ENCODE results near the gene FBXO3. TPM values are rescaled to one million over a fixed set of nuclear protein-coding genes. Genes with fewer than 3 reads are reported as not detected.

Gene FBXO3
- total RNA-seq, 1 donor from 2014 or later, result 61.0 TPM

DNA sequence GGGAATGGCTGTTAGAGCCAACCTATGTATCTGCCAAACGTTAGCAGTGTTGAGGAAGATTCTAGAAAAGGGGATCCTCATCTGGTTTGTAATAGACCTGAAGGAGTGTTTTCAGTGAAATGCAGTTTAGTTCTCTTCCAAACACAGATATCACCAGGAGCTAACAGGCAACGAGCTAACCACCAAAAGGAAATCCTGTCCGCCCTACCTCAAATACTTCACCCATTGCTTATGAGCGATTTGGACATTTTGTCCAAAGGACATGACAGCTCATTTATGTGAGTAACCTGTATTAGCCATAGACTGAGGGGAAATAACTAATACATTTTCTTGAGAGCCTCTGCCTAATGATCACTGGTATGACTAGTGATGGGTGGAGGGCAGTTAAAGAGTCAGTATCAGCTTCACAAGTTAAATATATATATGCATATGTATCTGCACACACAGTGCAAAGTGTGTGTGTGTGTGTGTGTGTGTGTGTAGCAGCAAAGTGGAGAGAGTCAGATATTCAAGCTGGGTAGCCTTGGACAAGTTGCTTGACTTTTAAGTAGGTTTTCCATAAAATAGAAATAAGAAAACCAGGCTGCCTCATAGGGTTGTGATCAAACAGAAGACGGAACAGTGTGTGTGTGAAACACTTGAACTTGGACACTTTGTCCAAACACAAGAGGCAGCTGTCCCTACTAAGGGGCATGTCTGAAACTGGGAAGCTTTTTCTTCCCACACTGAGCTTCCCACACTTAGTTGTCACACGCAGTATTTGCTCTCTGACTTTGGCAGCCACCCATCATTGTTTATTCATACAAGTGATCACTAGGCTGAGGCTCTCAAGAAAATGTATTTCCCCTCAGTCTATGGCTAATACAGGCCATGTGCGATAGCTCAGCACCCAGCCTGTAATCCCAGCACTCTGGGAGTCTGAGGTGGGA is 72.8 kb downstream of the FBXO3 start:
- H3K4me2 ChIP-seq, result peak overlapping the region; percentile 53
- H3K4me3 Mint-ChIP-seq, result peak overlapping the region; percentile 85
- no peak overlapping the region for H3K9ac ChIP-seq
- DNase-seq (ENCODE audit: low spot score), result no peak
- H3K36me3 ChIP-seq, result no peaks in the 10 kb centered on the region
- peaks cover 6% of the 10 kb centered on the region for H3K4me1 ChIP-seq
- H4K20me1 ChIP-seq (ENCODE audit: low read depth), result no peaks in the 10 kb centered on the region
- peak overlapping the region; percentile 53 for H3K4me3 ChIP-seq
- no peak overlapping the region for H3K27ac ChIP-seq
- H3K9me3 ChIP-seq (ENCODE audit: low read depth), result no peaks in the 10 kb centered on the region
- TF ChIP-seq EZH2 (IDR thresholded peaks at IDR 0.05) (no peak), EZH2phosphoT487 (IDR thresholded peaks at IDR 0.05) (no peak)
- TF ChIP-seq, protein P1, sequence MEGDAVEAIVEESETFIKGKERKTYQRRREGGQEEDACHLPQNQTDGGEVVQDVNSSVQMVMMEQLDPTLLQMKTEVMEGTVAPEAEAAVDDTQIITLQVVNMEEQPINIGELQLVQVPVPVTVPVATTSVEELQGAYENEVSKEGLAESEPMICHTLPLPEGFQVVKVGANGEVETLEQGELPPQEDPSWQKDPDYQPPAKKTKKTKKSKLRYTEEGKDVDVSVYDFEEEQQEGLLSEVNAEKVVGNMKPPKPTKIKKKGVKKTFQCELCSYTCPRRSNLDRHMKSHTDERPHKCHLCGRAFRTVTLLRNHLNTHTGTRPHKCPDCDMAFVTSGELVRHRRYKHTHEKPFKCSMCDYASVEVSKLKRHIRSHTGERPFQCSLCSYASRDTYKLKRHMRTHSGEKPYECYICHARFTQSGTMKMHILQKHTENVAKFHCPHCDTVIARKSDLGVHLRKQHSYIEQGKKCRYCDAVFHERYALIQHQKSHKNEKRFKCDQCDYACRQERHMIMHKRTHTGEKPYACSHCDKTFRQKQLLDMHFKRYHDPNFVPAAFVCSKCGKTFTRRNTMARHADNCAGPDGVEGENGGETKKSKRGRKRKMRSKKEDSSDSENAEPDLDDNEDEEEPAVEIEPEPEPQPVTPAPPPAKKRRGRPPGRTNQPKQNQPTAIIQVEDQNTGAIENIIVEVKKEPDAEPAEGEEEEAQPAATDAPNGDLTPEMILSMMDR (IDR thresholded peaks at IDR 0.05), result no peak
- H3K9me3 Mint-ChIP-seq, result no peaks in the 10 kb centered on the region
- H3K27ac Mint-ChIP-seq, result peak overlapping the region; percentile 40
- H3K79me2 ChIP-seq (ENCODE audit: low read depth), result no peaks in the 10 kb centered on the region
- H3K27me3 ChIP-seq, result peaks cover 13% of the 10 kb centered on the region
- peak overlapping the region; percentile 42 for H2AFZ ChIP-seq (replicated peaks)
- H3K36me3 Mint-ChIP-seq, result peaks cover 2% of the 10 kb centered on the region
- H3K27me3 Mint-ChIP-seq (ENCODE audit: insufficient read depth, low read depth), result peaks cover 5% of the 10 kb centered on the region
- no peaks in the 10 kb centered on the region for H3F3A ChIP-seq (ENCODE audit: low read depth)
- peaks cover 30% of the 10 kb centered on the region for H3K4me1 Mint-ChIP-seq

DNA sequence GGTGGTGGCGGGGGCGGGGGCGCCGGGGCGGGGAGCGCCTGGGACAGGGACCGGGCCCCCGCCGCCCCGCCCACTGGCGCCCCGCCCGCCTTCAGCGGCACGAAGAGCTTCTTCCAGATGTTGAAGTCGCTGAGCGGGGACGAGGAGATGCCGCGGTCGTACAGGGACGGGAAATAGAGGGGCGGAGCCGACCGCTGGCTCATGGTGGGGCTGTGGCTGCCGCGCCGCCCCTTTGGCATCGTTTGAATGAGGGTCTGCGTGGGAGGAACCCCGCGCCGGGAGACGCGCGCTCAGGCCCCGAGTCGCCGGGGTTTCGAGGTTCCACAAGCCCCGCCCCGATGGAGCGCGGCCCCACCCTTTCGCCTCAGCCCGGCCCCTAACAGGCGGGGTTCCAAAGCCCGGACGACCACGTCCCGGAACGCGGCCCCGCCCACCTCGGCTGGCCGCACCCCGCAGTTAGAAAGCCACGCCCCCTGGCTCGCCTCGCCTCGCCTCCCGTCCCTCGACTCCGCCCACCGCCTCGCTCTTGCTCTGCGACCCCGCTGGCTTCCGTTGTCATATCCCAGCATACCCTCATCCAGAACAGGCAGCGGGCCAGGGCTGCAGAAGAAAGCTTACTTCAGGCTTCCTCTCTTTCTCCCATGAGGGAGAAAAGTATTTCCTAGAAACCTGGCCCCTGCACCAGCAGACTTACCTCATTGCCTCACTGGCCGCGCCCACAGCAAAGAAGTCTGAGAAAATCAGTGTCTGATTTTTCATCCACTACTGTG is 73.6 kb downstream of the FBXO3 start, which contains the start of gene C11orf91:
TSS of gene C11orf91 (minus strand) at position 325 of the 770 bp plus-strand sequence. CDS start at position 239, 86 bp downstream.
- peak; percentile 99 for DNase-seq (ENCODE audit: low spot score)
- H3K36me3 Mint-ChIP-seq, result no peaks in the 10 kb centered on the region
- Histone ChIP-seq H3K9me3 (ENCODE audit: low read depth) (no peaks in the 10 kb centered on the region), H3K27ac (no peak within 1 kb of the TSS), H4K20me1 (ENCODE audit: low read depth) (no peaks in the 10 kb centered on the region), H3K4me1 (peaks cover 6% of the 10 kb centered on the region), H3K79me2 (ENCODE audit: low read depth) (no peaks in the 10 kb centered on the region), H3K9ac (no peak within 1 kb of the TSS), H2AFZ (replicated peaks) (peak within 1 kb of the TSS; percentile 87), H3F3A (ENCODE audit: low read depth) (no peaks in the 10 kb centered on the region), H3K27me3 (peaks cover 13% of the 10 kb centered on the region), H3K36me3 (no peaks in the 10 kb centered on the region), H3K4me3 (peak within 1 kb of the TSS; percentile 53), H3K4me2 (peak within 1 kb of the TSS; percentile 76)
- H3K4me3 Mint-ChIP-seq, result peak within 1 kb of the TSS; percentile 85
- H3K9me3 Mint-ChIP-seq, result no peaks in the 10 kb centered on the region
- TF ChIP-seq EZH2phosphoT487 (IDR thresholded peaks at IDR 0.05) (no peak), EZH2 (IDR thresholded peaks at IDR 0.05) (no peak)
- TF ChIP-seq, protein P1 (IDR thresholded peaks at IDR 0.05), result no peak
- peaks cover 36% of the 10 kb centered on the region for H3K4me1 Mint-ChIP-seq
- H3K27ac Mint-ChIP-seq, result peak within 1 kb of the TSS; percentile 72
- peaks cover 5% of the 10 kb centered on the region for H3K27me3 Mint-ChIP-seq (ENCODE audit: insufficient read depth, low read depth)

DNA sequence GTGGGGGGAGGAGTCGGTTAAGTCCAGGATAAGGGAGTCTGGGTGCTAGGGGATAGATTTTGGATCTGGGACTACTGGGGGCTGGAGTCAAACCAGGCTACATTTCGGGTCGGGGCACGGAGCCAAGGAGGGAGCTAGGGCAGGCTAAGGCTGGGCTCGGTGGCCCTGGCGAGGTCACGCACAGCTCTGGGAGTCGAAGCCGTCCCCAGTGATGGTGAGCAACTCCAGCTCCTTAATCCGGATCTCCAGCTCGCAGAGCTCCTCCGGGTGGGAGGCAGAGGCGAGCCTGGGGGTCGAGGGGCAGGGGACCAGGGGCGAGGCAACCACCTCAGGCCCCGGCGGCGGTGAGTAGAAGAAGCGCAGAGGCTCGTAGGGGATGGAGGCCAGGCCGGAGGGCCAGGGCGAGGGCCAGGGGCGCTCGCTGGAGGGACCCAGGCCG is 74.2 kb downstream of the FBXO3 start:
- peak overlapping the region; percentile 53 for H3K4me3 ChIP-seq
- H4K20me1 ChIP-seq (ENCODE audit: low read depth), result no peaks in the 10 kb centered on the region
- Mint-ChIP-seq H3K36me3 (no peaks in the 10 kb centered on the region), H3K4me3 (peak overlapping the region; percentile 83), H3K27ac (peak overlapping the region; percentile 72), H3K27me3 (ENCODE audit: insufficient read depth, low read depth) (peaks cover 8% of the 10 kb centered on the region), H3K4me1 (peaks cover 42% of the 10 kb centered on the region), H3K9me3 (no peaks in the 10 kb centered on the region)
- no peak overlapping the region for H3K27ac ChIP-seq
- H2AFZ ChIP-seq (replicated peaks), result no peak overlapping the region
- no peaks in the 10 kb centered on the region for H3K9me3 ChIP-seq (ENCODE audit: low read depth)
- H3K27me3 ChIP-seq, result peaks cover 13% of the 10 kb centered on the region
- H3K36me3 ChIP-seq, result no peaks in the 10 kb centered on the region
- no peak for TF ChIP-seq EZH2 (IDR thresholded peaks at IDR 0.05)
- no peak for TF ChIP-seq EZH2phosphoT487 (IDR thresholded peaks at IDR 0.05)
- TF ChIP-seq, protein P1 (IDR thresholded peaks at IDR 0.05), result no peak
- no peaks in the 10 kb centered on the region for H3K79me2 ChIP-seq (ENCODE audit: low read depth)
- H3F3A ChIP-seq (ENCODE audit: low read depth), result no peaks in the 10 kb centered on the region
- DNase-seq (ENCODE audit: low spot score), result no peak
- peaks cover 11% of the 10 kb centered on the region for H3K4me1 ChIP-seq
- H3K4me2 ChIP-seq, result peak overlapping the region; percentile 76
- no peak overlapping the region for H3K9ac ChIP-seq
